GM19397 (cell line): Measurements from ENCODE around the gene PDSS2.
"Not testable (repeated sequence)": the region's sequence is repeated elsewhere in the genome, so short reads cannot be mapped to it uniquely, and the experiment has no call there.

Experiments
- ATAC-seq: cut with Tn5 transposase; IDR thresholded peaks from one replicate; pipeline ENCODE4 v1.9.1; 2021; ENCODE audit warnings: mild to moderate bottlenecking, moderate library complexity; ENCODE audit not compliant: unreplicated experiment

Gene PDSS2

DNA sequence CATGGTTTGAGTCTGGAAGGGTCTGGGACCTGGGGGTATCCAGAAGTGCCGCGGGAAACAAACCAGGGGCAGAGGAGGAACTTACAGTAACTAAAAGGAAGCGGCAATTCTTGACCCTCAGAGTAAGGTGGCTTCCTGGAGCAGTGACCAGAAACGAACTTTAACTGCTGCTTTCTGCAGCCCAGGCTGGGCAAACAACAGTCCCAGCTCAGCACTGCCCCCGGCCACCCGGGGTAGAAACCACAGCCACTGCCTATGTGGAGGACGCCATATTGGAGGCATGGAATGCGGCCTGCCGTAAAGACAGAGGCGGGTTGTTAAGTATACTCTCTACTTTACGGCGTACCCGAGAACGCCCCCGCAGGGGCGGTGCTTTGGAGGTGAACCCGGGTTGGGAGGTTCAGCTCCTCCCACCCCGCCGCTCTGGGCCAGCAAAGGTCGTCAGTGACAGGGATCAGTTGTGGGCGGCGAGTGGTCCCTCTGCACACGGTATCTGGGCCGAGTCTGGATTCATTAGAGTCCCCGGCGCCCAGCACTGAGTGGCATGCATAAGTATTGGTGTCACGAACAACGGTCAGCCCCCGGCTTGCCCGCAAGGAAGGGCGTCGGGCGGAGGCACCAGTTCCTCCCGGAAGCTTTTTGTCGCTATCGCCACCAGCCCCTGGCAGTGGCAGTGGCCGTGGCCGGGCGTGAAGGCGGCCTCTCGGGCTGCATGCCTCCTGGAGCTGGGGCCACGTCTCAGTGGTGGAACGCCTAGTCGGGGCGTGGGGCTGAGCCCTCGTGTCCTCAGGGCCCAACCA is at the start of gene PDSS2:
PDSS2 (minus strand) TSS at position 282 of the 800 bp plus-strand sequence; CDS start at position 3, 279 bp downstream.
- peak; percentile 94 for ATAC-seq

GRCh38 chr6:107506145-107506544 is 46.8 kb upstream of the PDSS2 start:
- ATAC-seq, result no peak

- ATAC-seq, result no peak
These were observed 45.1 kb upstream of the PDSS2 start for GRCh38 chr6:107504270-107505026.

DNA sequence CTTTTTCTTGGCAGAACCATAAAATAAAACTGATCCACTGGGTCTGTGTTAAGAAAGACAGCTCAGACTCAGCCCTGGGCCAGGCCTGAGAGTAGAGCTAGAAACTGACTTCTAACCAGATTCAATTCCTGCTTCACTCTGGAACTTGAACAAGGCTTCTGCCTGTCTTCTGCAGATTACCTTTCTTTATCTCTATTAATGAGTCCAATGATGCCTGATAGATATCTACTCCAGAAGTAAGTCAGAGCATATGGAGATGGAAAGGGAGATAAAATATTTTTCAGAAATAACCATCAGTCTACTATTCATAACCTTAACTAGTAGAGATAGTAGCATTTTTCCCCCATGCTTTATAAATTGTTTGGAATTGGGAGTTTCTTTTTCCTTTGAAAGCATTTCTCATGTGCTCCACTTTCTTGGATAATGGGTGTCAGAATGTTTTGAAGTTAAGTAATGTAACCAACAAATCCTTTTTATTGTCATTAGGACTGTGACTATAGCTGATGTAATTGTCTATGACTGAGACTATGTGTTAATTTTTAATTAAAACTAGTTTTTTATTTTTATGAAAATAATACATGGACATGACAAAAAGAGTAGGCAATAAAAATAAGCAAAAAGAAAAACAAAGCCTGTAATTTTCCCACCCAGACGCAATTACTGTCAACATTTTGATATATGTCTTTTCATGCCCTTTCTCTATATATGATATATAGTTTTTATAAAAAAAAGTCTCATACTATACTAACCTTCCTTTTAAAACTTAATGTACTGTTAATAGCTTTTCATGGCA is 37.7 kb upstream of the PDSS2 start:
- no peak for ATAC-seq

GRCh38 chr6:107495971-107496370 is 36.6 kb upstream of the PDSS2 start:
- ATAC-seq, result no peak

DNA sequence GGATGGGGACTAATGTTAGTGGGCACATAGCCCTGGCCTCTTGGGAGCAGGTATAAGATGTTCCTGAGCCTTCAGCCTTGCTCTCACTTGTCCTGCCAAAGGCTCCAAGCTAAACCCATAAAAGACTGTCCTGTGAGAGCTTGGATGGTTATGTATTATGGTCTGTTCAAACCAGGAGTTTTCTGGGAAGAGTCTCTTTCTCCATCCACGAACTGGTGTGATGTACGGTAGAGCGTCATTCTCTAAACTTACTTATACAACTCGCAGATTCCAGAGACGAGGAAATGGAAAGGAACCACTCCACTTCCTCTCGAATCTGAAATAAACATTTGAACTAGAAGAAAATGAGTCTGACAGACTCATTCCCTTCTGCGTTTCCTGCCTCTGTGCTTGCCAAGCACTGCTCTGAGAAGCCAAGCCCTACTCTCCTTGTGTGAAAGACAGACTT is 35.9 kb upstream of the PDSS2 start:
- ATAC-seq, result no peak

DNA sequence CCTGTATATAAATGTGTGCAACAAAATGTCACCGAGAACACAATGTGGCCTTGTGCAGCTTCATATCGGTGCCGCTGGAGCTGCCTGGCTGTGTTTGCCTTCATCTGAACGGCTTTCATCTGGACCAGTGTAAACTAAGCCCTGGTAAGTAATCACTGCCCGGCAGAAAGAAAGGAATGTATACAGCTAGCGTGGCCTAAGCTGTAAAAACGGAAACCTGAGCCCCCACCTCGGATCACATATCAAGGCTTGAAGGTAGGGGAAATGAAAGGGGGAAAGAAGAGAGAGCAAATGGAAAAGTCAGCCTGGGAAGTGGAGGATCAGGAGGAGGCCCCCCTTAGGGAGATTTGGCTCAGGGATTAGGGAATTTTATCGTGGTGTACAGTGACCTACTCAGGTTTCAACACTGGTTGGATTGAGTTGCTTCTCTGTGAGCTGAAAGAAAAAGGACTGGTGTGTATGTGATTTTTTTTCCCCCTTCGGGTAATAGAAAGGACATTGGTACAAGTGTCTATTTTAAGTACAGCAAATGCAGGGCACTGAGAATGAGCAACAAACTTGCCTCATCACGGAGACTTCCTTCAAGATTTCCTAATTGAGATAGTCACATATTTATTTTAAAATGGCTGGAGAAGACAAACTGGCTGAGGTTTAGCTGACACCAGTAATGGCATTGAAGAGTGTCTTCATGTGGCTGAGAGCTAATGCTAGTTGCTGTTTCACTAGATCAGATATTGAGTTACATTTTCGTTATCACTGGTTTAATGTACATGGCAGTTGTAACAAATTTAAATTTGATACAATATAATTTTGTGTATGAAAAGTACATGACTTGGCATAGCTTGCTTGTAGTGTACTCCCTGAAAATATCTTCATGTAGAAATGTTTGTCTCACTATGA is 34.0 kb upstream of the PDSS2 start:
- ATAC-seq, result no peak

DNA sequence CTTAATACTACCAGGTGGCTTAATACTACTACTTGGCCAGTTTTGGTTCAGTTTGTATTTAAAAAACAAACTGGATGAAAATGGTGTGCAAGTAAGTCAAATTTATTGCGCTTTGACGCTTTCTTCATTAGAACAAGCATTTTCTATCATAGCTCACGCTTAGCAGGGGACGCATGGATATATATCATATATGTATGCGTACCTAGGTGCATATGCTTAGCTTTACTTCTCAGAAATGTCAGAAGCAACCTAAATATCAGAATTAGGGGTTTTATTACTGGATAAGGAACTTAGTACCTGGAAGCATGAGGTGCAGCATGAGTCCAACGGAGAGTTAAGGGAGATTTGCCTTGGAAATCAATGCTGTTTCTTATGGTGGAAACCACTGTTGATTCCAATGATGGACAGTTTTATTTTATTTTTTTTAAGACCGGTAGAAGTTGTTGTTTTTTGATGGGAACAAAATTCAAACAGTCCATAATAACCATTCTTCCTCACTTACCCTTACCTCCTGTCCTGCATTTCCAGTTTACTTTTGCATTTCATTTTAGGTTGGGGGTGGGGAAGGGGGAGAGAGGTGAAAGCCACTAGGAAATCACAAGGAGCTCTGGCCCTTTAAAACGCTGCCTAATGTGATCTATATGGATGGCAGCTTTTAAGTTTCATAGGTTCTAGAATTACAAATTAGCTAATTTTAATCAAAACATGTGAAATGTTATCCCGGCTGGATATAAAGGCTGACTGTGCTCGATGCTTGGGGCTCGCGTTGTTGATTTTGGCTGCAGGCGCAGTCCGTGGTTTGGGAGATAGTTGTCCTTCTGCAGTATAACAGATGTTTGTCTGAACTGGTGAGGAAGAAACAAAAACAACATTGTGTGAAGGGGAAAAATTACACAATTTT is 32.6 kb upstream of the PDSS2 start:
- ATAC-seq, result no peak

DNA sequence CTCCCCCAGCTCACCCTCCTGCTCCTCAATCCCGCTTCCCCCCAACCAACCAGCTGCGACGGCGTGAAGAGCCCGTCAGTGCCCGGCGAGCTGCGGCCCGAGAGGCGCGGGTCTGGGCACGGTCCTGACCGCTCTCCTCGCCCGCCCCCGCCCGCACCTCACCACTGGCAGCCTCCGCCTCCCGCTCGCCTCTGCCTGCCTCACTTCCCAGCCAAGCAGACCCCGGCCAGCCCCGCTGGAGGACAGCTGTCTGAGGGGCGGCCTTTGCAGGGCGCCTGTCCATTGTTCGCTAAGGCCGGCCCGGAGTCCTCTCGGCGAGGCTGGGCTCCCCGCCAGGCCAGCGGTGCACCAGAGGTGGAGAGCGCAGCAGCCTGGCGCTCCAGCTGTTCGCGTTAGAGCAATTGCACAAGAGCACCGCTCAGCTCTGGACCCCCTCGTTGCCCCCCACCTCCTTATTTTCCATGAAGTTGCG is 31.8 kb upstream of the PDSS2 start:
- ATAC-seq, result no peak

DNA sequence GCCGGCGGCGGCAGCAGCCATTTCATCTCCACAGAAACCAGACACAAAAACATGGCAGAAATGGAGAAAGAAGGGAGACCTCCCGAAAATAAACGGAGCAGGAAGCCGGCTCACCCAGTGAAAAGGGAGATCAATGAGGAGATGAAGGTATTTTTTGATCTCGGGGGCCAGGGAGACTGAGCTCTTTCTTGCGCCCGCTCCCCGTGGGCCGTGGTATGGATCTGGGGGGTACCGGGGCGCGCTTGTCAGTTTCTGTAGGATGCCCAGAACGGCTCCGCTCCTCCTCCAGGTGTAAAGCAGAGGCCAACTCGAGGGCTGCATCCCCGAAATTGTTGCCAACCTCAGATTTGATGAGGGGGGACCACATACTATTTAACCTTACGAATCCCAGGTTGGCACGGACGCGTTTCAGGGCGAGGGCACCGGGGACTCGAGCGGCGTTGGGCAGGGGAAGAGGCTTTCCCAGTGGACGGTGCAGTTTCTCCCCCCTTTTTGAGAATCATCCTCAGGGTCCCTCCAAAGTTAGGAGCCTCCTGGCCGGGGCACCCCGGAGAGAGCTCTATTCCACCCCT is 31.3 kb upstream of the PDSS2 start:
- no peak for ATAC-seq

- peak; percentile 53 for ATAC-seq
These were observed 30.5 kb upstream of the PDSS2 start, which contains the start of gene SOBP for GRCh38 chr6:107489636-107490565. TSS of gene SOBP (plus strand) at chr6:107490117. CDS start at chr6:107490617, 500 bp downstream.

- ATAC-seq, result peak; percentile 9
These were observed 29.7 kb upstream of the PDSS2 start for GRCh38 chr6:107488875-107489635.

- ATAC-seq, result no peak
These were observed 29.0 kb upstream of the PDSS2 start for GRCh38 chr6:107488174-107488874.

DNA sequence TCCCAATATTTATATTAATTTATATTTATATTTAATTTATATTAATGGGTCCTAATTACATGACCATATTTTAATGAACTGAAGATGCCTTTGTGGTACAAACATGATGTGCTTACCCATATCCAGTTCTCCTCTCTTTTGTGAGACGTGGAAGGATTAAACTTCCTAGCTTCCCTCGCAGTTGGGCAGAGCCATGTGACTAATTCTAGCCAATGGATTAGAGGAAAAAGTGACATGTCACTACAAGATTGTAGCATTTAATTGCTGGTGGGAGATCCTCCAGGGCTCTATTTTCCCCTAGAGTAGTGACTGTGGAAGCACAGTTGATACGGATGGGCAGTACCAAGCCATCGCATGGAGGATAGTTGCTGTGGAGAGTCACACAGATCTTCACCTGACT is 25.8 kb upstream of the PDSS2 start:
- ATAC-seq, result no peak

GRCh38 chr6:107479089-107479690 is 19.8 kb upstream of the PDSS2 start:
- ATAC-seq, result no peak

DNA sequence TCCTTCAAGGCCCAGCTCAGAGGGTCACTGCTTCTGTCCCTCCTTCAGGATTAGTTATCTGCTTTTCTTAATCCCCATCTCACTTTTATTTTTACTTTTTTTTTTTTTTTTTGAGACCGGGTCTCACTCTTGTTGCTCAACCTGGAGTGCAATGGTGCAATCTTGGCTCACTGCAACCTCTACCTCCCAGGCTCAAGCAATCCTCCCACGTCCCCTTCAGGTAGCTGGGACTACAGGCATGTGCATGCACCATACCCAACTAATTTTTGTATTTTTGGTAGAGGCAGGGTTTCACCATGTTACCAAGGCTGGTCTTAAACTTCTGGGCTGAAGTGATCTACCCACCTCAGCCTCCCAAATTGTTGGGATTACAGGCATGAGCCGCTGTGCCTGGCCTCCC is 16.5 kb upstream of the PDSS2 start:
- ATAC-seq, result not testable (repeated sequence)
